ENCODE results near the gene ADIG. TPM values are rescaled to one million over a fixed set of nuclear protein-coding genes. Genes with fewer than 3 reads are reported as not detected.
A peak's percentile ranks its signal among the peaks of the same experiment; 100 is the strongest.

ADIG gene
- not detected in 2 replicates for total RNA-seq (2014; rRNA removed; shearing (Covaris generic))

- DNase-seq (ENCODE audit: low spot score), result no peak
These were observed at the start of gene ADIG for GRCh38 chr20:38581013-38581412. Gene ADIG (plus strand): TSS chr20:38581197. CDS start chr20:38581251, 54 bp downstream.

GRCh38 chr20:38534756-38535155 lies 46.2 kb upstream of the ADIG start:
- DNase-seq (ENCODE audit: low spot score), result no peak

GRCh38 chr20:38536310-38536709 lies 44.7 kb upstream of the ADIG start:
- DNase-seq (ENCODE audit: low spot score), result no peak

GRCh38 chr20:38537176-38537575 lies 43.8 kb upstream of the ADIG start:
- DNase-seq (ENCODE audit: low spot score), result no peak

- DNase-seq (ENCODE audit: low spot score), result no peak
These were observed 42.2 kb upstream of the ADIG start for GRCh38 chr20:38538789-38539188.

- DNase-seq (ENCODE audit: low spot score), result no peak
These were observed 37.7 kb upstream of the ADIG start for GRCh38 chr20:38543014-38543906.

GRCh38 chr20:38545771-38546170 lies 35.2 kb upstream of the ADIG start:
- no peak for DNase-seq (ENCODE audit: low spot score)

- peak; percentile 65 for DNase-seq (ENCODE audit: low spot score)
These were observed 33.5 kb upstream of the ADIG start for GRCh38 chr20:38547288-38548085.

- DNase-seq (ENCODE audit: low spot score), result peak; percentile 50
These were observed 32.5 kb upstream of the ADIG start for GRCh38 chr20:38548356-38549083.

GRCh38 chr20:38550274-38550673 lies 30.7 kb upstream of the ADIG start:
- DNase-seq (ENCODE audit: low spot score), result no peak

GRCh38 chr20:38551056-38551626 lies 29.9 kb upstream of the ADIG start:
- DNase-seq (ENCODE audit: low spot score), result no peak

- no peak for DNase-seq (ENCODE audit: low spot score)
These were observed 26.0 kb upstream of the ADIG start for GRCh38 chr20:38554986-38555385.

- no peak for DNase-seq (ENCODE audit: low spot score)
These were observed 25.6 kb upstream of the ADIG start for GRCh38 chr20:38555395-38555794.

GRCh38 chr20:38557174-38557573 lies 23.8 kb upstream of the ADIG start:
- no peak for DNase-seq (ENCODE audit: low spot score)

- DNase-seq (ENCODE audit: low spot score), result no peak
These were observed 22.2 kb upstream of the ADIG start for GRCh38 chr20:38558596-38559360.

GRCh38 chr20:38559764-38560163 lies 21.2 kb upstream of the ADIG start:
- DNase-seq (ENCODE audit: low spot score), result no peak

GRCh38 chr20:38563802-38564431 lies 17.1 kb upstream of the ADIG start:
- DNase-seq (ENCODE audit: low spot score), result no peak

GRCh38 chr20:38564680-38565079 lies 16.3 kb upstream of the ADIG start:
- DNase-seq (ENCODE audit: low spot score), result no peak

GRCh38 chr20:38566036-38566598 lies 14.9 kb upstream of the ADIG start:
- DNase-seq (ENCODE audit: low spot score), result no peak
